Neural progenitor cell (in vitro differentiated cells): ENCODE results near the gene CTDSPL2. TPM values are rescaled to one million over a fixed set of nuclear protein-coding genes. Genes with fewer than 3 reads are reported as not detected.

Source experiments
- DNase-seq: peaks from one replicate; pipeline ENCODE4 v3.0.0-alpha.2; 2016; ENCODE audit warnings: low spot score
- H2AFZ ChIP-seq: fragments of 200-600 bp; sonication (generic); replicated peaks from 2 replicates; pipeline ENCODE4 v1.6.1; 2016; ENCODE audit warnings: antibody characterized with exemption
- H3F3A ChIP-seq: fragments of 200-600 bp; sonication (generic); 2 replicates; pipeline ENCODE4 v1.6.1; 2016; ENCODE audit warnings: antibody characterized with exemption, low read depth
- H3K27ac ChIP-seq: fragments of 200-600 bp; sonication (generic); 2 replicates; pipeline ENCODE4 v1.5.1; 2016; ENCODE audit warnings: mild to moderate bottlenecking
- H3K27me3 ChIP-seq: fragments of 200-600 bp; sonication (generic); 2 replicates; pipeline ENCODE4 v1.6.1; 2016; ENCODE audit warnings: mild to moderate bottlenecking, moderate library complexity
- H3K36me3 ChIP-seq: fragments of 200-600 bp; sonication (generic); 2 replicates; pipeline ENCODE4 v1.5.1; 2016
- H3K4me1 ChIP-seq: fragments of 200-600 bp; sonication (generic); 2 replicates; pipeline ENCODE4 v1.6.1; 2016; ENCODE audit warnings: mixed run types
- H3K4me2 ChIP-seq: fragments of 200-600 bp; sonication (generic); 2 replicates; pipeline ENCODE4 v1.6.1; 2016
- H3K4me3 ChIP-seq: fragments of 200-600 bp; sonication (generic); 2 replicates; pipeline ENCODE4 v1.5.1; 2016
- H3K79me2 ChIP-seq: fragments of 200-600 bp; sonication (generic); 2 replicates; pipeline ENCODE4 v1.6.1; 2016; ENCODE audit warnings: low read depth
- H3K9ac ChIP-seq: fragments of 200-600 bp; sonication (generic); 2 replicates; pipeline ENCODE4 v1.6.1; 2016
- H3K9me3 ChIP-seq: fragments of 200-600 bp; sonication (generic); 2 replicates; pipeline ENCODE4 v1.5.1; 2016; ENCODE audit warnings: low read depth
- H4K20me1 ChIP-seq: fragments of 200-600 bp; sonication (generic); 2 replicates; pipeline ENCODE4 v1.6.1; 2016; ENCODE audit warnings: low read depth
- H3K27ac Mint-ChIP-seq: 3 replicates; pipeline ENCODE4 v1.8.0; 2021; ENCODE audit warnings: mixed read lengths
- H3K27me3 Mint-ChIP-seq: 2 replicates; pipeline ENCODE4 v1.8.0; 2022; ENCODE audit warnings: low read depth, mild to moderate bottlenecking, inconsistent platforms, moderate library complexity, mixed read lengths; ENCODE audit not compliant: insufficient read depth
- H3K36me3 Mint-ChIP-seq: 3 replicates; pipeline ENCODE4 v1.8.0; 2021; ENCODE audit warnings: mixed read lengths
- H3K4me1 Mint-ChIP-seq: 3 replicates; pipeline ENCODE4 v1.8.0; 2021; ENCODE audit warnings: mixed read lengths
- H3K4me3 Mint-ChIP-seq: 3 replicates; pipeline ENCODE4 v1.8.0; 2021; ENCODE audit warnings: mild to moderate bottlenecking, moderate library complexity, mixed read lengths
- H3K9me3 Mint-ChIP-seq: 3 replicates; pipeline ENCODE4 v1.8.0; 2020; ENCODE audit warnings: mixed read lengths
- CTCF ChIP-seq: fragments of 200-600 bp; sonication (generic); IDR thresholded peaks from 2 replicates; pipeline ENCODE4 v1.5.1; 2017; ENCODE audit warnings: antibody characterized with exemption, mild to moderate bottlenecking
- EZH2 ChIP-seq: fragments of 200-600 bp; sonication (generic); IDR thresholded peaks from 2 replicates; pipeline ENCODE4 v1.6.1; 2017; ENCODE audit warnings: antibody characterized with exemption, mild to moderate bottlenecking, moderate library complexity
- EZH2phosphoT487 ChIP-seq: fragments of 200-600 bp; sonication (generic); IDR thresholded peaks from 2 replicates; pipeline ENCODE4 v1.6.1; 2017; ENCODE audit warnings: antibody characterized with exemption
- total RNA-seq: library from RNA; depleted of rRNA; stranded (reverse); fragments of >200 nt; gene quantifications from 2 replicates; pipeline ENCODE4 v1.2.3, GENCODE V29; 2015; ENCODE audit warnings: low replicate concordance

Gene CTDSPL2
- total RNA-seq, 1 donor from 2014 or later, result 207 TPM

- no peak overlapping the region for H3K9ac ChIP-seq
- Mint-ChIP-seq H3K4me3 (no peak overlapping the region), H3K27me3 (no peaks in the 10 kb centered on the region), H3K27ac (no peak overlapping the region), H3K4me1 (no peaks in the 10 kb centered on the region), H3K36me3 (peaks cover 37% of the 10 kb centered on the region), H3K9me3 (peaks cover 20% of the 10 kb centered on the region)
- no peak overlapping the region for H3K4me3 ChIP-seq
- H3K4me2 ChIP-seq, result no peak overlapping the region
- H3K79me2 ChIP-seq, result no peaks in the 10 kb centered on the region
- no peak for DNase-seq
- no peak overlapping the region for H2AFZ ChIP-seq
- H3F3A ChIP-seq, result no peaks in the 10 kb centered on the region
- no peaks in the 10 kb centered on the region for H3K4me1 ChIP-seq
- H3K36me3 ChIP-seq, result peaks cover 14% of the 10 kb centered on the region
- H3K9me3 ChIP-seq, result peaks cover 5% of the 10 kb centered on the region
- H3K27ac ChIP-seq, result no peak overlapping the region
- H3K27me3 ChIP-seq, result no peaks in the 10 kb centered on the region
- TF ChIP-seq CTCF, result no peak
- TF ChIP-seq EZH2, result no peak
- TF ChIP-seq EZH2phosphoT487, result no peak
- no peaks in the 10 kb centered on the region for H4K20me1 ChIP-seq
Measured at GRCh38 chr15:44569316-44569715, 141.9 kb downstream of the CTDSPL2 start.

GRCh38 chr15:44570361-44570760 lies 142.9 kb downstream of the CTDSPL2 start:
- TF ChIP-seq CTCF (no peak), EZH2 (no peak), EZH2phosphoT487 (no peak)
- H3K9ac ChIP-seq, result no peak overlapping the region
- Mint-ChIP-seq H3K9me3 (peaks cover 10% of the 10 kb centered on the region), H3K27me3 (no peaks in the 10 kb centered on the region), H3K36me3 (peaks cover 35% of the 10 kb centered on the region), H3K27ac (no peak overlapping the region), H3K4me3 (no peak overlapping the region), H3K4me1 (no peaks in the 10 kb centered on the region)
- no peaks in the 10 kb centered on the region for H3K4me1 ChIP-seq
- H4K20me1 ChIP-seq, result no peaks in the 10 kb centered on the region
- H3K79me2 ChIP-seq, result no peaks in the 10 kb centered on the region
- H3K36me3 ChIP-seq, result peaks cover 4% of the 10 kb centered on the region
- H3K27me3 ChIP-seq, result no peaks in the 10 kb centered on the region
- DNase-seq, result no peak
- no peaks in the 10 kb centered on the region for H3K9me3 ChIP-seq
- H3K27ac ChIP-seq, result no peak overlapping the region
- no peak overlapping the region for H3K4me2 ChIP-seq
- no peak overlapping the region for H3K4me3 ChIP-seq
- H2AFZ ChIP-seq, result no peak overlapping the region
- no peaks in the 10 kb centered on the region for H3F3A ChIP-seq

- Mint-ChIP-seq H3K9me3 (no peaks in the 10 kb centered on the region), H3K27me3 (no peaks in the 10 kb centered on the region), H3K4me1 (no peaks in the 10 kb centered on the region), H3K27ac (no peak overlapping the region), H3K4me3 (no peak overlapping the region), H3K36me3 (peaks cover 15% of the 10 kb centered on the region)
- Histone ChIP-seq H3K4me3 (no peak overlapping the region), H4K20me1 (no peaks in the 10 kb centered on the region), H2AFZ (no peak overlapping the region), H3K4me1 (no peaks in the 10 kb centered on the region), H3F3A (no peaks in the 10 kb centered on the region), H3K4me2 (no peak overlapping the region), H3K36me3 (no peaks in the 10 kb centered on the region), H3K27me3 (no peaks in the 10 kb centered on the region), H3K9me3 (no peaks in the 10 kb centered on the region), H3K27ac (no peak overlapping the region), H3K9ac (no peak overlapping the region), H3K79me2 (no peaks in the 10 kb centered on the region)
- no peak for DNase-seq
- TF ChIP-seq EZH2phosphoT487 (no peak), EZH2 (no peak), CTCF (no peak)
Measured at GRCh38 chr15:44573386-44573785, 146.0 kb downstream of the CTDSPL2 start.

GRCh38 chr15:44574734-44575133 lies 147.3 kb downstream of the CTDSPL2 start:
- H3K27me3 ChIP-seq, result no peaks in the 10 kb centered on the region
- no peak for TF ChIP-seq EZH2
- no peak for TF ChIP-seq CTCF
- TF ChIP-seq EZH2phosphoT487, result no peak
- H2AFZ ChIP-seq, result no peak overlapping the region
- Mint-ChIP-seq H3K36me3 (peaks cover 15% of the 10 kb centered on the region), H3K4me3 (no peak overlapping the region), H3K9me3 (no peaks in the 10 kb centered on the region), H3K4me1 (no peaks in the 10 kb centered on the region), H3K27ac (no peak overlapping the region), H3K27me3 (no peaks in the 10 kb centered on the region)
- H3K4me1 ChIP-seq, result no peaks in the 10 kb centered on the region
- no peaks in the 10 kb centered on the region for H3K36me3 ChIP-seq
- no peaks in the 10 kb centered on the region for H3K79me2 ChIP-seq
- H3K4me3 ChIP-seq, result no peak overlapping the region
- no peaks in the 10 kb centered on the region for H3K9me3 ChIP-seq
- no peaks in the 10 kb centered on the region for H4K20me1 ChIP-seq
- no peaks in the 10 kb centered on the region for H3F3A ChIP-seq
- no peak overlapping the region for H3K9ac ChIP-seq
- H3K27ac ChIP-seq, result no peak overlapping the region
- DNase-seq, result no peak
- no peak overlapping the region for H3K4me2 ChIP-seq
